A172 (cell line): ENCODE results near the gene RTCB. TPM values are rescaled to one million over a fixed set of nuclear protein-coding genes. Genes with fewer than 3 reads are reported as not detected.

Experiments
- DNase-seq: peaks from one replicate; pipeline ENCODE4 v3.0.0-alpha.2; 2015; ENCODE audit warnings: low spot score
- total RNA-seq: library from RNA; depleted of rRNA; stranded (reverse); fragments of >200 nt; shearing (Covaris generic); gene quantifications from 2 replicates; pipeline ENCODE4 v1.2.3, GENCODE V29; 2014; rRNA removed

Gene RTCB
- total RNA-seq: 107 and 109 TPM in 2 replicates

DNA sequence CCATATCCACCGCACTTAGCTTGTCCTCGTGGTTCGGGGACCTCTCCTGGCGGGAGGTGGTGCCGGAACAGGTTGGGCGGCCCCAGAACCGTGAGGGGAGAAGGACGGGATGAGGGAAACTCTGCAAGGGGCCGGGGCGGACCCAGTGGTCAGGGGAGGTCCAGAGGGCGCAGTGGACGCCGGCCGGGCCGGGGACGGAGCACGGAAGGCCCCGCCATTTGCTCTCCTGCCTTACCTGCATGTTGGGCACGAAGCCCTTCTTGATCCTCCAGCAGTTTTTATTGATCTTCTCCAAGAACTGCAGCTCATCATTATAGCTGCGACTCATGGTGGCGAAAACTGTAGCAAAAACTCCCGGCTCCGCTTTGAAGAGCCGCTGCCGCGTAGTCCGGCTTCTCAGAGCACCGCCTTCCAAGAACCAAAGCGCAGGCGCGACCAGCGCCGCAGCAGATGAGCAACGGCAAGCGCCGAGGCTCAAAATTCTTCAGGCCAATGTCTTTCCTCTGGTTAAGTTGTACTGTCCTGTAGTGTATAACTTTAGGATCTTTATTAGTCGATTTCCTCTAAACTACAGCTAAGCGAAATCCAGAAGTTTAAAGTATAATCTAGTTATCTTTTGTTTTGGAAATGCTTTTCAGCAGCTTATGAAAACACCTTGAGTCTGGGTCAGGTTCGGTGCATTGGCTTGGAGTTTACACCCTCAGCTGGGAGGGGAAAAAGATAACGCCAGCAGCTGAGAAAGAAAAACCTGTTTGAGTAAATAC is at the start of gene RTCB:
Gene RTCB (minus strand): TSS at position 419 of the 764 bp plus-strand sequence. CDS start 91 bp downstream, at position 328.
- peak; percentile 64 for DNase-seq

DNA sequence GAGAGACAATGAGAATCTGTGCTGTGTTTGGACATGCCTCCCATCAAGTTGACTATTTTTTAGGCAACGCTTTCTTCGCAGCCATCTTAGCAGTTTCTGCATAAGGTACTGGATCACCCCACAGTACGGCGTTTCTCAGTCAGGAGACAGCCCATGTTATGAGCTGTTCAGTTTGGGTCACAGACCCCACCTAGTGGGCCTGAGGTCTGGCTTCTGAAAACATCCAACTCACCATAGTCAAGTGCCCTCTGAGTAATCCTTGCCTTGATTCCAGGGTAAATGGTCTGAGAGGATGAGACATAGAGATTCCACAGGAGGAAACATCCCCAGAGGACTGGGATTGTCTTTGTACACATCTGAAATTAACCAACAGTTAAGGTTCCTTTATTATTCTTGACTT is 45.0 kb upstream of the RTCB start:
- no peak for DNase-seq

DNA sequence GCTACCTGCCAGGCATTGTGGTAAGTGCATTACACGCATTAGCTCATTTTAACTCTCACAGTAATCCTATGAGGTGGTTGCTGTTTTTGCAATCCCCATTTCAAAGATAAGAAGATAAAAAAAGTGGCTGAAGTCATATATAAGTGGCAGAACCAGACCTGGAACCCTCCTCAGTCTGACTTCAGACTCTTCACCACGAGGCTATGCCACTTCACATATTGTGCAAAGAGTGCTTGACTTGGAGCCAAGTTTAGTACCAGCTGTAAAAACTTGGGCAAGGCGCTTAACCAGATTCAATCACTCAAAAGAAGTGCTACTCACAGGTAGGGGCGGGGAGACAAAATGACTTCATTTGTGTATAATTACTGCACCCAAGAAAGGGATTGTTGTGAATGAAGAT is 36.9 kb upstream of the RTCB start:
- DNase-seq: no peak

DNA sequence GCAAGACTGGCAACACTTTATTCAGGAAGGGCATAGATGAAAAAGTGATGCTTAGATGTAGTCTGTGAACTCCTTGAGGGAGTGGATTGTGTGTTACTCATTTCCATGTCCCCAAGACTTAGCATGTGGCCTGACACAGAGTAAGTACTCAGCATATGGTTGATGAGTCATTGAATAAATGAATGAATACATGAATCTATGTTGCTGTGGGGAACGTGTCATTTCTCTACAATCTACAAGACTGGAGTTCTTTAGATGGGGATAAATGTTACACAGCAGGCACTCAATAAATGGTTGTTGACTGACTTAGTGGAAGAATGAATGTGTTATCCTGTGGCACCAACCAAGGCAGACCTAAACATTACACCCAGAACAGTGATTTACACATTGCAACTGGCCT is 34.3 kb upstream of the RTCB start:
- DNase-seq: no peak

DNA sequence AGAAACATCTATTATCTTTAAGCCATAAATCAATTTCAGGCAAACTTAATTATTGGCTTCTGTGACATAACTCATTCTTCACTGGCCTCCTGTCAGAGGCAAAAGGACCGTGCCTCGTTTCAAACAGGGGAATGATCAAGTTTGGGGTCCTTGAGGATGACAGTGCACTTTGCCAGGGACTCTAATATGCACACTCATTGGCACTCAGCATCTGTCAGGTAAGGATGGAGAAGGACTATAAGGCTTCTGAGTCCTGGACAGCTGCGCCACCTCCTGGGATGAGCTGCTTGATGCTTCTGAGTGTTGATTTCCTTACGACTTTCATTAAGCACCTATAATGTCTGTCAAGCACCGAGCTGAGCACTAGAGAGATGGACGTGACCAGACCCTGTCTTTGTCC is 32.0 kb upstream of the RTCB start:
- DNase-seq: peak; percentile 30

DNA sequence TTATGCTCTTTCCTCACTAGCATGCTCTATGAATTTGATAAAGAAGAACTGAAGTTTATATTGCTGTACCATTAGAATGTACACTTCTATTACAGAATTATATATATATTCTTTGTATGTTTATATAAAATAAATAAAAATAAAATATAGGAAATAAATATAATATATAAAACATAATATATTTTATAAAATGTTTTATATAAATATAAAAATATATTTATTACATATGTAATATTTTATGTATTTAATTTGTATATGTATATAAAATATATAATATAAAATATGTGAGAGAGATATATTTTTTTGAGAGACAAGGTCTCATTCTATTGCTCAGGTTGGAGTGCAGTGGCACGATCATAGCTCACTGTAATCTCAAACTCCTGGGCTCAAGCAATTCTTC is 18.3 kb upstream of the RTCB start:
- no peak for DNase-seq

DNA sequence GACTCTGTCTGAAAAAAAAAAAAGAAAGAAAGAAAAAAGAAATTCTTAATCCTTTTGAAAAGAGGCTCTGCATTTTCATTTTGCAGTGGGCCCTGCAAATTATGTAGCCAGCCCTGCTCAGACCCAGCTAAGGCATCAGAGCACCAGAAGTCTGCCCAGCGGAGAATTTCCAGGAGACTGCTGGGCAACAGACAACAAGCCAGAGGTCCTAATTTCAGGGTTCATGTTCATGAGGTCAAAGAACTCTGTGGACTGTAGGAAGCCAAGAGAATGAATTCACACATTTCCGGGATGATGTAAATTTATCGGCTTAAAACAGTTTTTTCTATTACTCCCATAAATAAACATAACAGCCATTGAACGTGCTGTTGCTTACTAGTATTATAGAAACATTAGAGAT is 14.8 kb upstream of the RTCB start:
- DNase-seq: no peak

DNA sequence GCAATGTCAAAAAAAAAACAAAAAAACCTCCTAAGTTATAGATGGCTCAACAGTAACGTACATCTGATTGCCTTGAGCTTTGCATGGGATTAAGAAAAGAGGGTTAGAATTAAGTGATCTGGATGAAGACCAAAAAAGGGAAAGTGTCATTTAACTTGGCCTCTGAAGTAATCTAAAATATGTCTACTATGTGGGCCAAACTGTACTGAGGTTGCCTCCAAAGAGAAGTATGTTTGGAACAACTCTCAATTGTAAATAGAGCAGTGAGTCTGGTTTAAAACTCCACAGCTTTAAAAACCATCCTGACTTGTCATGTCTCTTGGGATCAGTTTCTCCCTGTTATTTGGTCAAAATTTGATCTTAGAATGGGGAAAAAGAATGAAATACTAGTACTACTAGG is 11.6 kb upstream of the RTCB start:
- DNase-seq: no peak

DNA sequence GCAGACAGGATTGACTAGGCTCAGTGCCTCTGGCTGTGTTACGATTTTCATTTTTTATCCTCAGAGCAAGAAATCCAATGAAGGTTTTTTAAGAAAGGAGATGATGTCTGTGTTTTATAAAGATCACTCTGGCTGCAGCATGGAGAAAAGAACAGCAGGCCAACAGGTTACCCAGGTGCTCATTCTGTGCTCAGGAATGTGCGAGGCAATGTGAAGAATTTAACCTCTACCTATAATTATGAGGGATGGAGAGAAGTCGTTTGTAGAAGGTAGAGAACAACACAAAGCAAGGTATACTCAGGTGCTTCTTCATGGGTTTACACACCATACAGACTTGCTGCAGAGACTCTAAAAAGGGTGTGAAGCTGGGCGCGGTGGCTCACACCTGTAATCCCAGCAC is 10.0 kb upstream of the RTCB start:
- DNase-seq: no peak

DNA sequence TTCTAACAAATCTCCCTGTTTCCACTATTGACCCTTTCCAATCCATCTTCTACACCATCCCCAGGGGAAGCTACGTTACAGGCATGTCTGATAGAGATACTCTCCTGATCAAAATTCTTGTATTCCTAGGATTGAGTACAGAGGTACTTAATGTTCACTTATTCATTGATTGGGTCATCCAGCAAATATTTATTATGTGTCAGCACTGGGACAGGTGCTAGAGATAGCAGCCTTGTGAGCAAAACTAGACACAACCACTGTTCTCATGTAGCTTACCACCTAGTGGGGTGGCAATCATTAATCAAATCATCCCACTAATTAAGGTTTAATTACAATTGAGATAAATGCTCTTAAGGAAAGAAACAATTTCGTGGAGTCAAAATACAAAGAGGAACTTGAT is 9.4 kb upstream of the RTCB start:
- no peak for DNase-seq

DNA sequence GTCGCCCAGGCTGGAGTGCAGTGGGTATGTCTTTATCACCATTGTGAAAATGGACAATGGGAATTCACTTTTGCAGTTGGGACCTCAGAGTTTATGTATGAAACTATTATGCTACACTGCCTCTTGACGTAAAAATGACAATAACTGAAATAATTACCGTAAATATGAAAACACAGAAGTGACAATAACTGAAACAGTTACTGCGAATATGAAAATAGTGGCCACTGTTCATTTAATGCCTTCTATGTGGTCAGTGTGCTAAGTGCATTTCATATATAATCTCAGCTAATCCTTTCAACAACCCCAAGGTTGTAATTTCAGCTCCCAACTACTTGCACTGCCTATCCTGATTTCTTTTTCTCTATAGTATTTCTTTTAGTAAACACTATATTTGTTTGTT is 5.9 kb upstream of the RTCB start:
- no peak for DNase-seq

DNA sequence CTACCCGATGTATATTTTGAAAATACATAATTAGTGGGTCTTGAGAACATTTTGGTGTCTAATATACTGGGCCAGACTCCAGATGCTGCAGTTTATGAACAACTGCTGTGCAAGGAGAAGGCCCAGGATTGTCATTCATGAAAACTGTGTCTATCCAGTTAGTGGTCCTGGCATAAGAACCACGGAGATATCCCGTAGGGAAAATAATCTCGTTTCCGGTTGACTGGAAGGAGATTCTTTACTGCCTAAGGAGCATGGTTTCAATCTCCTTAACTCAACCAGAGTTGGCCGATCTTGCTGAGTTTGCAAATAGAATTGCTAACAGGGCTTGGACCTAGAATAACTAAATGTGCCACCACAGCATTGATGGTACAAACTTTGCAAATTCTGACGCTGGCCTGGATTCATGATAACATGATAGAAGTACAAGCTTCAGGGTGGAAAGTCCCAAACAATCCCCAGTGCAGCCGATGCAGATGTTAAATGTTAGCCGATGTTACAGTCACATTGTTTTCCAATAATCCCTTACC is 4.6 kb upstream of the RTCB start:
- DNase-seq: no peak

DNA sequence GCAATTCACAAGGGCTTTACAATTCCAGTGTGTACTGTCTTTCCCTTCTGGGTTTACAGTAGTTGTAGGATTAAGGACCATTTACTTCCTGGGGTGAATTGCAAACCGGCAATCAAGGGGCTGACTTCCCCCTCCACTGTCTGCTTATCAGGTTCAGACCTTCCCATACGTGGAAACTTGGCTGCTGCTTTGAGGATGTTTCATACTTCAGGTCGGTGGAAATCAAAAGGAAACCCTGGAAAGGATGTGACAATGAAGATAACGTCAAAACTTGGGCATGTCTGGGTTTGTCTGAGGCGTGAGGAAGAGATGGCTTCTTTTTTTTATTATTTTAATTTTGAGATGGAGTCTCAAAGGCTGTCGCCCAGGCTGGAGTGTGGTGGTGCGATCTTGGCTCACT is 2.1 kb upstream of the RTCB start:
- no peak for DNase-seq

DNA sequence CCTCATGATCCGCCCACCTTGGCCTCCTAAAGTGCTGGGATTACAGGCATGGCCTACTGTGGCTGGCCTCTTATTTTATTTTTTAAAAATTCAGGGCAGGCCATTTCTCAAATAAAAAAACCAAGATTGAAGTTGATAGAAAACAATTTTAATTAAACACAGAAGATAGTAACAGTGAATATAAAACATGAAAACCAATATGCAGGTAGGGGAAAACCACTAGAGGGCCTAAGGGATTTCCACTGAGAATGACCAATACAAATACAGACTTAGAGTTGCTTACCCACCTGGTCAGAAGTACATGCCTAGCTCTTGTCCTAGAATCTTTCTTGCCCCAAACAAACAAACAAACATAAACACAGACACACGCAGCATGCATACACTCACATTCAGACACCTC is 1.7 kb upstream of the RTCB start:
- DNase-seq: no peak

DNA sequence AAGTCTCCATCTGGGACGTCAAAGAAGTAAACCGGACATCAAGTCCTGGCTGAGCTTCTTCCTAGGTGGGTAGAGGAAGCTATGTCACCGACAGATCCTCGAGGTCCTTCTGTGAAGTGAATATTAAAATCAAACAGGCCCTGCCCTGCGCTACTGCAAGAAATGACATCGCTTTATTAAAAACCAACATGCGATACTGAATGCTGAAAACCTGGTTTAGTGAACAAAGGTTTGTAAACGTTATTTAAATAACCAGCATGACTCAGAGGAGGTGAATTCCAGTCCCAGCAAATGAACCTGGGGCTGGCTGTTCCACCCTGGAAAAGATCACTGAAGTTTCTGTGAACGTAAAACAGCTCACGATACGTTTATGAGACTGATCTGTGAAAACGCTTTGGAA is 645 bp downstream of the RTCB start:
- DNase-seq: peak; percentile 9

DNA sequence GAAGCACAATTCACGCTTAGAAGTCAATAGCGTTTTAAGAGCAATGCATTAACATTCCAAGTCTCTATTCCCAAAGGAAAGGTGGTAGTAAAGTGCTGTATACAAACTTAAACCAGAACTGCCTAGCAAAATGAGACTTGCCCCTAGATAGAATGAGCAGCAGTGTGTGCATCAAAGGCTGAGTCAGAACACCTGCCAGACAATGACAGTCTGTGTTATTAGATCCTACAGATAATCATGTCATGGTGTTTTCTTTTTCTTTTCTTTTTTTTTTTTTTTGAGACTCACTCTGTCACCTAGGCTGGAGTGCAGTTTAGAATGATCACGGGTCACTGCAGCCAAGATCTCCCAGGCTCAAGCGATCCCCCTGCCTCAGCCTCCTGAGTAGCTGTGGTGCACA is 1.6 kb downstream of the RTCB start:
- no peak for DNase-seq

DNA sequence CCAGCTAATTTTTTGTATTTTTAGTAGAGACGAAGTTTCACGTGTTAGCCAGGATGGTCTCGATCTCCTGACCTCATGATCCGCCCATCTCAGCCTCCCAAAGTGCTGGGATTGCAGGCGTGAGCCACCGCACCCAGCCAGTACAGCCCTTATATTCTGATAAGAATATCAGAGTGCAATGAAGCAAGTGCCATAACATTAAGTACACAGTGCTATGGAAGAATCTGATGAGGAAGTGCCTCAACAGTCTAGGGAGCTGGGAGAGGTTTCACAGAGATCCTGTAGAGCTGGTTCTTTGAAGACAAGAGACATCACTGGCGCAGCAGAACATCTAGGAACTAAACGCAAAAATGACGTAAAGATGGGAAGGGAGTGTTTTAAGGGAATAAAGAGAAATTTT is 2.1 kb downstream of the RTCB start:
- DNase-seq: no peak

DNA sequence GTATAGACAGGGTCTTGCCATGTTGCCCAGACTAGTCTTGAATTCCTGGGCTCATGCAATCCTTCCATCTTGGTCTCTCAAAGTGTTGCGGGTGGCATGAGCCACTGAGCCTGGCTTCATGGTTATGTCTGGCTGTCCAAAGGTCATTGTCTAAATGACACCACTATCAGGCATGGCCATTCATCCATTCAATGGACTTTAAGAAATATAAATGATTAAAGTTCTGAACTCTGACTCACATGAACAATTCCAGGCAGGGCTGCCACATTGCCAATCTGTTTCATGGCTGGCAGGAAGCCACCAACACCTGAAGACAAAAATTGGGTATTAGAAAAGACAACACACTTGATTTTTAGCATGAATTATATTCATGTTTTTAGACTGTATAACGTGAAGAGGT is 4.1 kb downstream of the RTCB start:
- no peak for DNase-seq

DNA sequence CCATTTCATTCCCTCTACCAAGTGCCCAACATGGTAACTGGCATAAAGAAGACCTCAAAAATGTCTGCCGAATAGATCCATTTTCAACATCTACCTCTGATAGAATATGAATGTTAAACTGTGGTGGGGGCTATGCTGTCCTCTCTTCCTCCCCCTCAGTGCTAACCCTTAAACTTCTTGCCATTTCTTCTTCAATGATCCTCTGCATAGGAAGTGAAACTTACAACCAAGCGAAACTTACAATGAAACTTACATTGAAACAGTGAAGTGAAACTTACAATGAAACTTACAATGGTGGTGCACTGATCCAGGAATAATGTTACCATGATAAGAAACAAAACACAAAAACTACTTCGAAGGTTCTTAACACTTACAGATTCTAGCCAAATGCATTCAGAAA is 4.7 kb downstream of the RTCB start:
- no peak for DNase-seq

DNA sequence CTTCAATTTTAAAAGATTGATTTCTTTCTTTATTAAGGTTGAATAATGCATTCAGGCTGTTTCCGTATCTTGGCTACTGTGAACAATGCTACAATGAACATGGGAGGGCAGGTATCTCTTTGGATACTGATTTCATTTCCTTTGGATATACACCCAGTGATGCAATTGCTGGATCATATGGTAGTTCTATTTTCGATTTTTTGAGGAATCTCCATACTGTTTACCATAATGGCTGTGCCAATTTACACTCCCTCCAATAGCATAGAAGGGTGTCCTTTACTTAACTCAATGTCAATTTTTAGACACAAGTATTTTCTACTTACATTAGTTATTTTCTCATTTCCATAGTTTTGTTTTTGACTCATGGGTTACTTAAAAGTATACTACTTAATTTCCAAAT is 8.0 kb downstream of the RTCB start:
- no peak for DNase-seq

DNA sequence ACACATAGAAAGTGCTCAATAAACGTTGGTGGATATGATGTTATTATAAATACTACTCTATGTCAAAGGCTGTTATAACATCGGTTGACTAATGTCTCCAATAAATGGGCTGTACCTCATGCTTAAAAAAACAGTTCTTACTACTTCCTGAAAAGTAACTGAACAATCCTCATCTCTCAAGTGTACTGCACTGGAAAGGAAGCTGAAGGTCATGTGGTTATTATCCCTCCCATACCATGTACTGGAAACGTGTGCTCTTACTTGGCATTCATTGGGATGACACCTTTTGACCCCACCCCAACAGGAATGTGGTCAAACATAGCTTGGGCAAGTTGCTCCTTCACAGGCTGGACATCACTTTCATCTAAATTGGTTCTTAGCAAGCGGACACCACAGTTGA is 10.6 kb downstream of the RTCB start:
- DNase-seq: no peak

DNA sequence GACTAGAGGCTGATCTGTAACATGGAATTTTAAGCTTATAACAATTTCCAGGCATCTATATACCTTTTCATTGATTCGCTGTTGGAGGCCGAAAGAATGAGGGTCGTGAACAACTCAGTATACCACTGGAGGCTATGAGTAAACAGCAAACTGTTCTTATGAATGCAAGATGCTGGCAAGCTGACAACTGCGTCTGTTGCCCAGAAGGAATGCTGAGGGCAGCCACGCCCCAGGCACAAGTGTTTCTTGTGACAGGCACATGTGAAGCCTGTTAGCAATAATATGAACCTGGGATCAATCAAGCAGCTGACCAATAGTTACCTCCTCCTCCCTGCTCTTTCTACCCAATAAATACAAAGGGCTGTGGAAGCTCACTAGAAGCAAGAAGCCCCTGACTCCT is 15.3 kb downstream of the RTCB start:
- no peak for DNase-seq

DNA sequence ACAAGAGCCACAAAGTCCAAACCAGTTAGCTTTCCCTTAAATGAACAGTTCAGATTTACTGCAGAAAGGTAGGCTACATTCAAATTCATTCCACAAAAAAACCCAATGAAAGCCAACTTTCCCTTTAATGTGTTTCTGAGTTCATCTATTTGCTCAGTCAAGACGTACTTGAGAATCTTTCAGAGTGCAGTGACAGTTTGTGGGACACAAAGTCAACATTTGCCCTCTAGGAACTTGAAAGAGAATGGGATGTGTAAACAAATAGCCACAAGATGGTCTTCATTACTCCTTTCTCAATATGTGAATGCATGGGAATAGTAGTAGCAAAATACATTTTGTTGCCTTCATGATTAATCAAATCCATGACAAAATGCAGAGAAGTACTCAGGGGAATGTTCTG is 15.8 kb downstream of the RTCB start:
- DNase-seq: no peak

DNA sequence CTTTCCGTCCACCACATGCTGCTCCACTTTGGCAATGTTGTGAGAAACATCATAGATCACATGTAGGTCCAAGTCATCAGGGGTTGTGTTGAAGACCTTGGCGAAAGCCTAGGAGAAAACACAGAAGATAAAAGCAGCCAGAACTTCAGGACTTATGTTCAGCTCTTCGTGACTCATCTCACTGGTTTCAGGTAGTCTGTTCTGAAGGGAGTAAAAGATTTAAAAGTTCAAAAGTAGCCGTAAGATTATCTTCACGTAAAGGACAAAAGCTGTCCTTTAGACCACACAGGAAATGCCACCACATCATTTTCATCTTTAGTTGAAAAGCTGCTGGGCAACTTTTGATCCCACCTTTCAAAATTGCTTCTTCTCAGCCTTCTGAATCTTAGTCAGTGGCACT is 16.9 kb downstream of the RTCB start:
- DNase-seq: no peak
